ENCODE results near the gene NEUROD6. TPM values are rescaled to one million over a fixed set of nuclear protein-coding genes. Genes with fewer than 3 reads are reported as not detected.

Gene NEUROD6
- total RNA-seq, 1 experiment from 2014 or later, result not detected

DNA sequence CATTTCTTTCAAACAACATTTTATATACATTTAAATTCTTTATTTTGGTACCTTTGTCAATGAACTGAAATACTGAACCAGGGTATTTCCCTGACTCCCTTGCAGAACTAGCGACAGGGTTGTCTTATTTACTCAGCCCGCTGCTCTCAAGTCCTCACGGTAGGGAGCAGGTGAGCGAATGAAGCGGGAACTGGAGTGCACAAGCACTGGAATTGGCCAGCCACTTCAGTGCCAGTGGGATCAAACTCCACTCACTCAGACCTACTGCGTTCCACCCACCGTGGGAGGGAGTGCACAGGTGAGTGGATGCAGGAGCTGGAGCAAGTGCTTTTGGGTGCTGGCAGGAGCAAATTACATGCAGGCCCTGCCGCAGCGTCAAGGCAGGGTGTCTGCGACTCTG, 28.1 kb upstream of the NEUROD6 start (continued):
- TF ChIP-seq ZNF532 (CRISPR knock-in tag; IDR thresholded peaks at IDR 0.05; ENCODE audit: borderline replicate concordance) (no peak), SMAD3 (CRISPR knock-in tag; IDR thresholded peaks at IDR 0.05; ENCODE audit: borderline replicate concordance) (no peak), NFYB (CRISPR knock-in tag; conservative IDR thresholded peaks at IDR 0.05; ENCODE audit: low read depth) (no peak), ZNF396 (CRISPR knock-in tag; IDR thresholded peaks at IDR 0.05; ENCODE audit: borderline replicate concordance) (no peak), NFE2L1 (CRISPR knock-in tag; IDR thresholded peaks at IDR 0.05) (no peak), FOXP4 (CRISPR knock-in tag; IDR thresholded peaks at IDR 0.05) (no peak), ESRRA (CRISPR knock-in tag; IDR thresholded peaks at IDR 0.05; ENCODE audit: borderline replicate concordance) (no peak), GRHL2 (CRISPR knock-in tag; IDR thresholded peaks at IDR 0.05; ENCODE audit: insufficient replicate concordance, severe bottlenecking) (no peak), ETV6 (CRISPR knock-in tag; IDR thresholded peaks at IDR 0.05) (no peak), SMAD4 (CRISPR knock-in tag; IDR thresholded peaks at IDR 0.05) (no peak), ZNF512 (CRISPR knock-in tag; IDR thresholded peaks at IDR 0.05; ENCODE audit: borderline replicate concordance) (no peak)
- TF ChIP-seq, protein P1, sequence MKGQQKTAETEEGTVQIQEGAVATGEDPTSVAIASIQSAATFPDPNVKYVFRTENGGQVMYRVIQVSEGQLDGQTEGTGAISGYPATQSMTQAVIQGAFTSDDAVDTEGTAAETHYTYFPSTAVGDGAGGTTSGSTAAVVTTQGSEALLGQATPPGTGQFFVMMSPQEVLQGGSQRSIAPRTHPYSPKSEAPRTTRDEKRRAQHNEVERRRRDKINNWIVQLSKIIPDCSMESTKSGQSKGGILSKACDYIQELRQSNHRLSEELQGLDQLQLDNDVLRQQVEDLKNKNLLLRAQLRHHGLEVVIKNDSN (CRISPR knock-in tag; IDR thresholded peaks at IDR 0.05), result no peak
- TF ChIP-seq, protein P2, sequence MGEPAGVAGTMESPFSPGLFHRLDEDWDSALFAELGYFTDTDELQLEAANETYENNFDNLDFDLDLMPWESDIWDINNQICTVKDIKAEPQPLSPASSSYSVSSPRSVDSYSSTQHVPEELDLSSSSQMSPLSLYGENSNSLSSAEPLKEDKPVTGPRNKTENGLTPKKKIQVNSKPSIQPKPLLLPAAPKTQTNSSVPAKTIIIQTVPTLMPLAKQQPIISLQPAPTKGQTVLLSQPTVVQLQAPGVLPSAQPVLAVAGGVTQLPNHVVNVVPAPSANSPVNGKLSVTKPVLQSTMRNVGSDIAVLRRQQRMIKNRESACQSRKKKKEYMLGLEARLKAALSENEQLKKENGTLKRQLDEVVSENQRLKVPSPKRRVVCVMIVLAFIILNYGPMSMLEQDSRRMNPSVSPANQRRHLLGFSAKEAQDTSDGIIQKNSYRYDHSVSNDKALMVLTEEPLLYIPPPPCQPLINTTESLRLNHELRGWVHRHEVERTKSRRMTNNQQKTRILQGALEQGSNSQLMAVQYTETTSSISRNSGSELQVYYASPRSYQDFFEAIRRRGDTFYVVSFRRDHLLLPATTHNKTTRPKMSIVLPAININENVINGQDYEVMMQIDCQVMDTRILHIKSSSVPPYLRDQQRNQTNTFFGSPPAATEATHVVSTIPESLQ (CRISPR knock-in tag; IDR thresholded peaks at IDR 0.05), result no peak
- TF ChIP-seq, protein P3, sequence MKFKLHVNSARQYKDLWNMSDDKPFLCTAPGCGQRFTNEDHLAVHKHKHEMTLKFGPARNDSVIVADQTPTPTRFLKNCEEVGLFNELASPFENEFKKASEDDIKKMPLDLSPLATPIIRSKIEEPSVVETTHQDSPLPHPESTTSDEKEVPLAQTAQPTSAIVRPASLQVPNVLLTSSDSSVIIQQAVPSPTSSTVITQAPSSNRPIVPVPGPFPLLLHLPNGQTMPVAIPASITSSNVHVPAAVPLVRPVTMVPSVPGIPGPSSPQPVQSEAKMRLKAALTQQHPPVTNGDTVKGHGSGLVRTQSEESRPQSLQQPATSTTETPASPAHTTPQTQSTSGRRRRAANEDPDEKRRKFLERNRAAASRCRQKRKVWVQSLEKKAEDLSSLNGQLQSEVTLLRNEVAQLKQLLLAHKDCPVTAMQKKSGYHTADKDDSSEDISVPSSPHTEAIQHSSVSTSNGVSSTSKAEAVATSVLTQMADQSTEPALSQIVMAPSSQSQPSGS (CRISPR knock-in tag; IDR thresholded peaks at IDR 0.05; ENCODE audit: borderline replicate concordance, low read depth), result no peak
- TF ChIP-seq, protein P4, sequence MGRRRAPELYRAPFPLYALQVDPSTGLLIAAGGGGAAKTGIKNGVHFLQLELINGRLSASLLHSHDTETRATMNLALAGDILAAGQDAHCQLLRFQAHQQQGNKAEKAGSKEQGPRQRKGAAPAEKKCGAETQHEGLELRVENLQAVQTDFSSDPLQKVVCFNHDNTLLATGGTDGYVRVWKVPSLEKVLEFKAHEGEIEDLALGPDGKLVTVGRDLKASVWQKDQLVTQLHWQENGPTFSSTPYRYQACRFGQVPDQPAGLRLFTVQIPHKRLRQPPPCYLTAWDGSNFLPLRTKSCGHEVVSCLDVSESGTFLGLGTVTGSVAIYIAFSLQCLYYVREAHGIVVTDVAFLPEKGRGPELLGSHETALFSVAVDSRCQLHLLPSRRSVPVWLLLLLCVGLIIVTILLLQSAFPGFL (CRISPR knock-in tag; IDR thresholded peaks at IDR 0.05; ENCODE audit: borderline replicate concordance), result no peak
- TF ChIP-seq, protein P5, sequence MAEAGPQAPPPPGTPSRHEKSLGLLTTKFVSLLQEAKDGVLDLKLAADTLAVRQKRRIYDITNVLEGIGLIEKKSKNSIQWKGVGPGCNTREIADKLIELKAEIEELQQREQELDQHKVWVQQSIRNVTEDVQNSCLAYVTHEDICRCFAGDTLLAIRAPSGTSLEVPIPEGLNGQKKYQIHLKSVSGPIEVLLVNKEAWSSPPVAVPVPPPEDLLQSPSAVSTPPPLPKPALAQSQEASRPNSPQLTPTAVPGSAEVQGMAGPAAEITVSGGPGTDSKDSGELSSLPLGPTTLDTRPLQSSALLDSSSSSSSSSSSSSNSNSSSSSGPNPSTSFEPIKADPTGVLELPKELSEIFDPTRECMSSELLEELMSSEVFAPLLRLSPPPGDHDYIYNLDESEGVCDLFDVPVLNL (CRISPR knock-in tag; IDR thresholded peaks at IDR 0.05; ENCODE audit: borderline replicate concordance, low read depth), result no peak
